Measurements from ENCODE around the gene POLR1G.

- no peak for TF ChIP-seq CTCF (IDR thresholded peaks at IDR 0.05)
- no peak for TF ChIP-seq POLR2A (IDR thresholded peaks at IDR 0.05; ENCODE audit: low read depth)
Measured at GRCh38 chr19:45451131-45451849, 44.8 kb downstream of the POLR1G start.
